ENCODE results near the gene YBX2.

YBX2 gene

GRCh38 chr17:7323731-7324437 is 29.4 kb upstream of the YBX2 start:
- peaks cover 72% of the 10 kb centered on the region for H3K36me3 ChIP-seq (ENCODE audit: control insufficient read depth, insufficient read depth, low read length)
- 70 to 72% methylated on average over 38 to 39 of the region's 39 CpGs for WGBS, 2 experiments (ENCODE audit: insufficient coverage in 2 of 2)
- no peak overlapping the region for H3K27ac ChIP-seq (ENCODE audit: low read depth, low read length, severe bottlenecking)

GRCh38 chr17:7322520-7323194 is 28.2 kb upstream of the YBX2 start:
- H3K9me3 ChIP-seq (ENCODE audit: control insufficient read depth, low read length), result no peaks in the 10 kb centered on the region
- H3K36me3 ChIP-seq (ENCODE audit: control insufficient read depth, insufficient read depth, low read length), result peaks cover 84% of the 10 kb centered on the region
- 95 to 97% methylated on average over 15 to 22 of the region's 22 CpGs for whole genome bisulfite sequencing, 2 experiments (ENCODE audit: insufficient coverage in 2 of 2)
- H3K4me1 ChIP-seq (ENCODE audit: control insufficient read depth, insufficient read depth, low read length, poor library complexity, severe bottlenecking), result no peaks in the 10 kb centered on the region
- no peak overlapping the region for H3K27ac ChIP-seq (ENCODE audit: low read depth, low read length, severe bottlenecking)
- H3K4me3 ChIP-seq (ENCODE audit: extremely low read depth, insufficient read depth, low read length, poor library complexity, severe bottlenecking), result no peak overlapping the region

More at GRCh38 chr17:7323731-7324437, 29.4 kb upstream of the YBX2 start:
- Histone ChIP-seq H3K4me3 (ENCODE audit: extremely low read depth, insufficient read depth, low read length, poor library complexity, severe bottlenecking) (no peak overlapping the region), H3K4me1 (ENCODE audit: control insufficient read depth, insufficient read depth, low read length, poor library complexity, severe bottlenecking) (no peaks in the 10 kb centered on the region), H3K9me3 (ENCODE audit: control insufficient read depth, low read length) (no peaks in the 10 kb centered on the region)

GRCh38 chr17:7321466-7321865 is 27.0 kb upstream of the YBX2 start:
- Histone ChIP-seq H3K27ac (ENCODE audit: low read depth, low read length, severe bottlenecking) (no peak overlapping the region), H3K36me3 (ENCODE audit: control insufficient read depth, insufficient read depth, low read length) (peaks cover 84% of the 10 kb centered on the region), H3K9me3 (ENCODE audit: control insufficient read depth, low read length) (no peaks in the 10 kb centered on the region), H3K4me3 (ENCODE audit: extremely low read depth, insufficient read depth, low read length, poor library complexity, severe bottlenecking) (no peak overlapping the region), H3K4me1 (ENCODE audit: control insufficient read depth, insufficient read depth, low read length, poor library complexity, severe bottlenecking) (no peaks in the 10 kb centered on the region)
- WGBS, 2 experiments (ENCODE audit: insufficient coverage in 2 of 2), result 94 to 99% methylated on average over 14 to 15 of the region's 15 CpGs

GRCh38 chr17:7318121-7318860 is 23.9 kb upstream of the YBX2 start:
- Histone ChIP-seq H3K4me1 (ENCODE audit: control insufficient read depth, insufficient read depth, low read length, poor library complexity, severe bottlenecking) (peaks cover 19% of the 10 kb centered on the region), H3K27ac (ENCODE audit: low read depth, low read length, severe bottlenecking) (no peak overlapping the region), H3K36me3 (ENCODE audit: control insufficient read depth, insufficient read depth, low read length) (peaks cover 74% of the 10 kb centered on the region), H3K9me3 (ENCODE audit: control insufficient read depth, low read length) (no peaks in the 10 kb centered on the region), H3K4me3 (ENCODE audit: extremely low read depth, insufficient read depth, low read length, poor library complexity, severe bottlenecking) (no peak overlapping the region)
- 97% methylated on average over 10 of the region's 13 CpGs for WGBS, 2 experiments (ENCODE audit: insufficient coverage in 2 of 2)

- 95 to 96% methylated on average over 12 to 13 of the region's 16 CpGs for WGBS, 2 experiments (ENCODE audit: insufficient coverage in 2 of 2)
- Histone ChIP-seq H3K27ac (ENCODE audit: low read depth, low read length, severe bottlenecking) (no peak overlapping the region), H3K9me3 (ENCODE audit: control insufficient read depth, low read length) (no peaks in the 10 kb centered on the region), H3K4me1 (ENCODE audit: control insufficient read depth, insufficient read depth, low read length, poor library complexity, severe bottlenecking) (peaks cover 24% of the 10 kb centered on the region), H3K4me3 (ENCODE audit: extremely low read depth, insufficient read depth, low read length, poor library complexity, severe bottlenecking) (no peak overlapping the region), H3K36me3 (ENCODE audit: control insufficient read depth, insufficient read depth, low read length) (peaks cover 74% of the 10 kb centered on the region)
Measured at GRCh38 chr17:7317161-7317803, 22.8 kb upstream of the YBX2 start.

- Histone ChIP-seq H3K27ac (ENCODE audit: low read depth, low read length, severe bottlenecking) (peak overlapping the region; percentile 67), H3K36me3 (ENCODE audit: control insufficient read depth, insufficient read depth, low read length) (peaks cover 73% of the 10 kb centered on the region), H3K4me1 (ENCODE audit: control insufficient read depth, insufficient read depth, low read length, poor library complexity, severe bottlenecking) (peaks cover 28% of the 10 kb centered on the region), H3K9me3 (ENCODE audit: control insufficient read depth, low read length) (no peaks in the 10 kb centered on the region), H3K4me3 (ENCODE audit: extremely low read depth, insufficient read depth, low read length, poor library complexity, severe bottlenecking) (peak overlapping the region; percentile 64)
- 53 to 93% methylated on average over 15 to 24 of the region's 30 CpGs for WGBS, 2 experiments (ENCODE audit: insufficient coverage in 2 of 2)
Measured at GRCh38 chr17:7315570-7316235, 21.3 kb upstream of the YBX2 start.

GRCh38 chr17:7314719-7315569 is 20.5 kb upstream of the YBX2 start, which contains the start of gene GPS2:
Gene GPS2 (minus strand): TSS chr17:7315360. CDS start chr17:7315052, 308 bp downstream.
- Histone ChIP-seq H3K27ac (ENCODE audit: low read depth, low read length, severe bottlenecking) (peak within 1 kb of the TSS; percentile 67), H3K9me3 (ENCODE audit: control insufficient read depth, low read length) (no peaks in the 10 kb centered on the region), H3K36me3 (ENCODE audit: control insufficient read depth, insufficient read depth, low read length) (peaks cover 73% of the 10 kb centered on the region), H3K4me3 (ENCODE audit: extremely low read depth, insufficient read depth, low read length, poor library complexity, severe bottlenecking) (peak within 1 kb of the TSS; percentile 64), H3K4me1 (ENCODE audit: control insufficient read depth, insufficient read depth, low read length, poor library complexity, severe bottlenecking) (peaks cover 28% of the 10 kb centered on the region)
- 1% methylated on average over 86 to 93 of the region's 95 CpGs for WGBS, 2 experiments (ENCODE audit: insufficient coverage in 2 of 2)

- peaks cover 79% of the 10 kb centered on the region for H3K36me3 ChIP-seq (ENCODE audit: control insufficient read depth, insufficient read depth, low read length)
- WGBS, 2 experiments (ENCODE audit: insufficient coverage in 2 of 2), result 33 to 55% methylated on average over 4 to 7 of the region's 9 CpGs
- H3K4me3 ChIP-seq (ENCODE audit: extremely low read depth, insufficient read depth, low read length, poor library complexity, severe bottlenecking), result peak overlapping the region; percentile 64
- peaks cover 34% of the 10 kb centered on the region for H3K4me1 ChIP-seq (ENCODE audit: control insufficient read depth, insufficient read depth, low read length, poor library complexity, severe bottlenecking)
- no peaks in the 10 kb centered on the region for H3K9me3 ChIP-seq (ENCODE audit: control insufficient read depth, low read length)
- H3K27ac ChIP-seq (ENCODE audit: low read depth, low read length, severe bottlenecking), result peak overlapping the region; percentile 67
Measured at GRCh38 chr17:7313890-7314718, 19.7 kb upstream of the YBX2 start.

Data from mesodermal cell (in vitro differentiated cells).